ENCODE measurements around the gene PRR5.

- TF ChIP-seq POLR2AphosphoS5 (IDR thresholded peaks at IDR 0.05; ENCODE audit: low read depth, low read length) (no peak), POLR2A (IDR thresholded peaks at IDR 0.05; ENCODE audit: low read depth, low read length) (no peak), POU2F2 (IDR thresholded peaks at IDR 0.05; ENCODE audit: low read depth, low read length) (no peak), TAF1 (IDR thresholded peaks at IDR 0.05; ENCODE audit: low read depth, low read length) (no peak)
Observed at GRCh38 chr22:44764373-44764772, 62.4 kb downstream of the PRR5 start.

Measured in GM12891 (cell line).